Erythroblast (primary cell): ENCODE data around the gene LTB.

Experiments used
- DNase-seq, 2 experiments: peaks; one replicate each; lab custom pipeline; 2025; lab: John Stamatoyannopoulos, UW
- GATA1 ChIP-seq: IDR thresholded peaks from 2 replicates; pipeline ENCODE4 v1.6.1; 2011; ENCODE audit warnings: low read depth, mild to moderate bottlenecking, control low read depth, low read length, moderate library complexity
- POLR2A ChIP-seq: IDR thresholded peaks from 2 replicates; pipeline ENCODE4 v1.6.1; 2011; ENCODE audit warnings: mild to moderate bottlenecking, low read length

The LTB gene

DNA sequence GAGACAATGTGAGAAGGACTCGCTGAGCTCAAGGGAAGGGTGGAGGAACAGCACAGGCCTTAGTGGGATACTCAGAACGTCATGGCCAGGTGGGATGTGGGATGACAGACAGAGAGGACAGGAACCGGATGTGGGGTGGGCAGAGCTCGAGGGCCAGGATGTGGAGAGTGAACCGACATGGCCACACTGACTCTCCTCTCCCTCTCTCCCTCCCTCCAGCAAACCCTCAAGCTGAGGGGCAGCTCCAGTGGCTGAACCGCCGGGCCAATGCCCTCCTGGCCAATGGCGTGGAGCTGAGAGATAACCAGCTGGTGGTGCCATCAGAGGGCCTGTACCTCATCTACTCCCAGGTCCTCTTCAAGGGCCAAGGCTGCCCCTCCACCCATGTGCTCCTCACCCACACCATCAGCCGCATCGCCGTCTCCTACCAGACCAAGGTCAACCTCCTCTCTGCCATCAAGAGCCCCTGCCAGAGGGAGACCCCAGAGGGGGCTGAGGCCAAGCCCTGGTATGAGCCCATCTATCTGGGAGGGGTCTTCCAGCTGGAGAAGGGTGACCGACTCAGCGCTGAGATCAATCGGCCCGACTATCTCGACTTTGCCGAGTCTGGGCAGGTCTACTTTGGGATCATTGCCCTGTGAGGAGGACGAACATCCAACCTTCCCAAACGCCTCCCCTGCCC, 5.2 kb downstream of the LTB start:
- TF ChIP-seq GATA1, result no peak
- no peak for TF ChIP-seq POLR2A
- DNase-seq, result no peak

- TF ChIP-seq POLR2A (no peak), GATA1 (no peak)
- DNase-seq, result no peak
Measured at GRCh38 chr6:31575952-31576685, 6.1 kb downstream of the LTB start.

DNA sequence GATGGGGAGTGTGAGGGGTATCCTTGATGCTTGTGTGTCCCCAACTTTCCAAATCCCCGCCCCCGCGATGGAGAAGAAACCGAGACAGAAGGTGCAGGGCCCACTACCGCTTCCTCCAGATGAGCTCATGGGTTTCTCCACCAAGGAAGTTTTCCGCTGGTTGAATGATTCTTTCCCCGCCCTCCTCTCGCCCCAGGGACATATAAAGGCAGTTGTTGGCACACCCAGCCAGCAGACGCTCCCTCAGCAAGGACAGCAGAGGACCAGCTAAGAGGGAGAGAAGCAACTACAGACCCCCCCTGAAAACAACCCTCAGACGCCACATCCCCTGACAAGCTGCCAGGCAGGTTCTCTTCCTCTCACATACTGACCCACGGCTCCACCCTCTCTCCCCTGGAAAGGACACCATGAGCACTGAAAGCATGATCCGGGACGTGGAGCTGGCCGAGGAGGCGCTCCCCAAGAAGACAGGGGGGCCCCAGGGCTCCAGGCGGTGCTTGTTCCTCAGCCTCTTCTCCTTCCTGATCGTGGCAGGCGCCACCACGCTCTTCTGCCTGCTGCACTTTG, 6.8 kb downstream of the LTB start, which contains the start of gene TNF:
Gene TNF, plus strand, starts transcription at position 231 of the 567 bp plus-strand sequence. Its CDS starts 177 bp downstream, at position 408.
- no peak for DNase-seq
- peak; percentile 40 for TF ChIP-seq POLR2A
- no peak for TF ChIP-seq GATA1

DNA sequence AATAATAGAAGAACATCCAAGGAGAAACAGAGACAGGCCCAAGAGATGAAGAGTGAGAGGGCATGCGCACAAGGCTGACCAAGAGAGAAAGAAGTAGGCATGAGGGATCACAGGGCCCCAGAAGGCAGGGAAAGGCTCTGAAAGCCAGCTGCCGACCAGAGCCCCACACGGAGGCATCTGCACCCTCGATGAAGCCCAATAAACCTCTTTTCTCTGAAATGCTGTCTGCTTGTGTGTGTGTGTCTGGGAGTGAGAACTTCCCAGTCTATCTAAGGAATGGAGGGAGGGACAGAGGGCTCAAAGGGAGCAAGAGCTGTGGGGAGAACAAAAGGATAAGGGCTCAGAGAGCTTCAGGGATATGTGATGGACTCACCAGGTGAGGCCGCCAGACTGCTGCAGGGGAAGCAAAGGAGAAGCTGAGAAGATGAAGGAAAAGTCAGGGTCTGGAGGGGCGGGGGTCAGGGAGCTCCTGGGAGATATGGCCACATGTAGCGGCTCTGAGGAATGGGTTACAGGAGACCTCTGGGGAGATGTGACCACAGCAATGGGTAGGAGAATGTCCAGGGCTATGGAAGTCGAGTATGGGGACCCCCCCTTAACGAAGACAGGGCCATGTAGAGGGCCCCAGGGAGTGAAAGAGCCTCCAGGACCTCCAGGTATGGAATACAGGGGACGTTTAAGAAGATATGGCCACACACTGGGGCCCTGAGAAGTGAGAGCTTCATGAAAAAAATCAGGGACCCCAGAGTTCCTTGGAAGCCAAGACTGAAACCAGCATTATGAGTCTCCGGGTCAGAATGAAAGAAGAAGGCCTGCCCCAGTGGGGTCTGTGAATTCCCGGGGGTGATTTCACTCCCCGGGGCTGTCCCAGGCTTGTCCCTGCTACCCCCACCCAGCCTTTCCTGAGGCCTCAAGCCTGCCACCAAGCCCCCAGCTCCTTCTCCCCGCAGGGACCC, 7.8 kb downstream of the LTB start:
- DNase-seq, result no peak
- TF ChIP-seq POLR2A, result no peak
- TF ChIP-seq GATA1, result no peak

- TF ChIP-seq GATA1 (no peak), POLR2A (no peak)
- no peak for DNase-seq
Measured at GRCh38 chr6:31573239-31574105, 8.8 kb downstream of the LTB start.

GRCh38 chr6:31572041-31572911, 9.9 kb downstream of the LTB start, which contains the start of gene LTA:
LTA (plus strand) TSS chr6:31572289; CDS start chr6:31572743, 454 bp downstream.
- DNase-seq, result no peak
- TF ChIP-seq POLR2A, result no peak
- no peak for TF ChIP-seq GATA1

DNA sequence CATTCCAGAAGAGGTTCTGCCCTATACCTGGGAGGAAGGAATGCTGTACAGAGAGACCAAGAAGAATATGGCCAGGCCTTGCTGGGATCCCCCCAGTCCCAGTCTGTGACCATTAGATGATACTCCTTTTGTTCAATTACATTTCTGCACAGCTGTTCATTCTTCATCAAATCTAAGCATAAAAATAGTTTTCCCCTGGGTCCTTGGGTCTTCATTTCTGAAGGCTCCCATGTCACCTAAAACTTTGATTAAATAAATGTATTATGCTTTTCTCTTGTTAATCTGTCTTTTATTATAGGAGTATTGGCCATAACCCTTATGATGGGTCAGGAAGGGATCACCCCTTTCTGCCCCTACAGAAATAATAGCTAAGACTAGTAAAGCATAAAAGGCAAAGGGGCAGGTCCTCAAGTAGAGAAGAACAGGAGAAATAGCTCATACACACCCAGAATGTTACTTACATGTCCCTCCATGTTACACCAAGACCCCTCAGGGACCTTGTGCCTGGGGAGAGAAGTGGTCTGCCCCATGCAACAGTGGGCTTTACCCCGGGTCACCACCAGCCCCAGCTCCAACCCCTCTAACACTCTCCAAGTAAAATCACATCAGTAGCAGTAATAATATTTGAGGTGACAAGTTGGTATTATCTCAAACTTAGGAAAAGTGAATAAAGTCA, 12.2 kb downstream of the LTB start:
- no peak for DNase-seq
- TF ChIP-seq GATA1 (no peak), POLR2A (no peak)

GRCh38 chr6:31568537-31568961, 13.7 kb downstream of the LTB start:
- TF ChIP-seq POLR2A (no peak), GATA1 (no peak)
- DNase-seq, result no peak

DNA sequence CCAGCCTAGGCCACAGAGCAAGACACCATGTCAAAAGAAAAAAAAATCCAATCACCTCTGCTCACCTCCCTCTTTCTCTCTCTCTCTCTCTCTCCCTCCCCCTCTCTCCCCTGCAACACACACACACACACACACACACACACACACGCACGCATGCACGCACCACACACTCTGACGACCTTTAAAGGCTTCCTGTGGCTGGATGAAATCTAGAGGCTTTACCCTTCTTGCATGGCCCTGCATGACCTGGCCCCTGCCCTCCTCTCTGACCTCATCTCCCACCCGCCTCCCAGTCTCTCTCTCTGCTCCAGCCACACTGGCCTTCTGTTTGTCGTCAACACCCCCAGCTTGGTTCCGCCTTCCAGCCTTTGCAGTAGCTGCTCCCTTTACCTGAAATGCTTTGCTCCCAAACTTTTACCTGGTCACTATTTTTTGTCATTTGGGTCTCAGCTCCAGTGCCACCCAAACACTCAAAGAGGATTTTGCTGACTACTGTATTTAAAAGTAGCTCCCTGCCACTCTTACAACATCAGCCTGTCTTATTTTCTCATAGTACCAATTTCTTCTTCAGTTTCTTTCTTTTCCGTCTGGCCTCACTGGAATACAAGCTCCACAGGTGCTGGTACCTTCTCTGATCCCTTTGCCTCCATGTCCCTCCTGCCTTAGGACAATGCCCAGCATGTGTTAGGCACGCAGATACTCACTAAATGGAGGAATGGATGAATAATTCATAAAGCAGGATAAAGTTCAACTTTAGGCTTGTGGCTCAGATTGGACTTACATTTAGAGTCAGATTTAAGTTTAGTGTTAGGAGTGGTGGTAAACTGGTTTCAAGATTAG, 14.5 kb downstream of the LTB start:
- no peak for DNase-seq
- TF ChIP-seq POLR2A, result no peak
- TF ChIP-seq GATA1, result no peak

DNA sequence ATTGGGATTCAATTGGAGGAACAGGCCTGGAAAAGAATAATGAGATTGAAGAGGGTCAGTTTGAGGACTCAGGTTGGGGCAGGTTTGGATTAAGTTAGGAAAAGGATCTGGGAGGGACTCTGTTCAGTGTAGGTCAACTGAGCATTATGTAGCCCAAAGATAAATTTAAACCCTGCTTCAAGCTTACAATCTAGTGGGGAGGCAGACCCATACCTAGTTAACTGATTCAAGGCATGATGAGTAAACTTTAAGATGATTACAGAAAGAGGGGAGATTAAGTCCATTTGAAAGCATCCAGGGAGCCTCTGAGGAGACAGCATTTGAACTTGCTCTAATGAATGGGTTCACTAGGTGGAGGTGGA, 21.5 kb downstream of the LTB start:
- no peak for DNase-seq
- TF ChIP-seq GATA1 (no peak), POLR2A (no peak)
